H1 (cell line): ENCODE measurements around the gene S100A4. TPM values are rescaled to one million over a fixed set of nuclear protein-coding genes. Genes with fewer than 3 reads are reported as not detected.

ENCODE experiments used
- CTCF ChIA-PET: fragments of 300-600 bp; sonication (Branson Sonifier 250); formaldehyde crosslinking; loops from one replicate; lab custom pipeline; 2021; ENCODE audit not compliant: partially characterized antibody; lab: Charles Lee
- POLR2A ChIA-PET: fragments of 300-600 bp; sonication (Branson Sonifier 250); formaldehyde crosslinking; loops from one replicate; lab custom pipeline; 2021; ENCODE audit warnings: inconsistent platforms; ENCODE audit not compliant: partially characterized antibody; lab: Charles Lee
- DNase-seq, 2 experiments: peaks; one replicate each; pipeline versions ENCODE4 v3.0.0 to v3.0.0-alpha.2; 2010 to 2022; ENCODE audit warnings: low spot score in 2 of 2, low read depth in 1 of 2, mixed read lengths in 1 of 2
- FAIRE-seq: peaks from 2 replicates; lab custom pipeline; 2011; peaks lifted over from hg19 to GRCh38; lab: Jason Lieb, UNC
- H2AFZ ChIP-seq: 2 replicates; pipeline ENCODE4 v1.8.1; 2012; ENCODE audit warnings: low read length, inconsistent platforms
- H2AK5ac ChIP-seq: 2 replicates; pipeline ENCODE4 v1.6.1; 2013; ENCODE audit warnings: low read depth, low read length
- H2BK120ac ChIP-seq: replicated peaks from 2 replicates; pipeline ENCODE3; 2013; ENCODE audit warnings: low read depth, low read length, inconsistent platforms
- H2BK12ac ChIP-seq: 2 replicates; pipeline ENCODE4 v1.6.1; 2013; ENCODE audit warnings: low read depth, low read length
- H2BK15ac ChIP-seq: 2 replicates; pipeline ENCODE4 v1.6.1; 2013; ENCODE audit warnings: low read length
- H2BK20ac ChIP-seq: 2 replicates; pipeline ENCODE4 v1.6.1; 2013; ENCODE audit warnings: low read length
- H2BK5ac ChIP-seq: 2 replicates; pipeline ENCODE4 v1.6.1; 2013; ENCODE audit warnings: low read depth, low read length
- H3K14ac ChIP-seq: 2 replicates; pipeline ENCODE4 v1.6.1; 2013; ENCODE audit warnings: inconsistent platforms; ENCODE audit not compliant: insufficient read length
- H3K18ac ChIP-seq: 2 replicates; pipeline ENCODE4 v1.6.1; 2013; ENCODE audit warnings: low read length; ENCODE audit errors: extremely low read depth
- H3K23ac ChIP-seq: 2 replicates; pipeline ENCODE4 v1.6.1; 2013; ENCODE audit warnings: inconsistent platforms; ENCODE audit not compliant: insufficient read length
- H3K23me2 ChIP-seq: 2 replicates; pipeline ENCODE4 v1.6.1; 2013; ENCODE audit warnings: low read depth, low read length
- H3K27ac ChIP-seq: 2 replicates; pipeline ENCODE4 v1.6.1; 2011; ENCODE audit warnings: low read depth, low read length, inconsistent platforms
- H3K27me3 ChIP-seq, 4 experiments: replicated peaks in 1 of 4; 1 replicate in 1 of 4; 2 replicates in 3 of 4; pipeline versions ENCODE4 v1.6.1 to v1.8.1; 2011 to 2013; ENCODE audit warnings: low read length in 3 of 4, mild to moderate bottlenecking in 3 of 4, inconsistent platforms in 2 of 4, mixed read lengths in 2 of 4, moderate library complexity in 1 of 4; ENCODE audit not compliant: control insufficient read depth in 3 of 4, insufficient read depth in 3 of 4; ENCODE audit errors: extremely low read depth in 1 of 4
- H3K36me3 ChIP-seq, 4 experiments: 2 replicates each; pipeline versions ENCODE4 v1.6.1 to v1.8.1; 2011 to 2013; ENCODE audit warnings: mild to moderate bottlenecking in 4 of 4, low read length in 3 of 4, moderate library complexity in 2 of 4, control low read depth in 1 of 4, inconsistent platforms in 1 of 4; ENCODE audit not compliant: insufficient read depth in 4 of 4, control insufficient read depth in 2 of 4
- H3K4ac ChIP-seq: replicated peaks from 2 replicates; pipeline ENCODE3; 2013; ENCODE audit warnings: low read length, low read depth, mixed read lengths, inconsistent platforms; ENCODE audit not compliant: insufficient read length
- H3K4me1 ChIP-seq, 4 experiments: replicated peaks in 1 of 4; 1 replicate in 1 of 4; 2 replicates in 3 of 4; pipeline versions ENCODE4 v1.6.1 to v1.8.1; 2011 to 2013; ENCODE audit warnings: low read length in 3 of 4, inconsistent platforms in 2 of 4, mixed read lengths in 1 of 4; ENCODE audit not compliant: insufficient read depth in 4 of 4, control insufficient read depth in 3 of 4
- H3K4me2 ChIP-seq, 2 experiments: 2 replicates each; pipeline versions ENCODE4 v1.6.1 to v1.8.1; 2011 to 2013; ENCODE audit warnings: low read depth in 2 of 2, low read length in 2 of 2, control low read depth in 1 of 2, inconsistent platforms in 1 of 2, mild to moderate bottlenecking in 1 of 2; ENCODE audit not compliant: insufficient read depth in 1 of 2
- H3K4me3 ChIP-seq, 4 experiments: fragments of 200-600, 300-600 bp in 1 of 4; sonication (generic), shearing (Covaris generic), sonication (Bioruptor Twin) in 1 of 4; 2 replicates each; pipeline versions ENCODE4 v1.5.1 to v1.8.1; 2011 to 2016; ENCODE audit warnings: low read length in 4 of 4, low read depth in 3 of 4, control low read depth in 2 of 4, inconsistent platforms in 2 of 4, mild to moderate bottlenecking in 2 of 4, mixed read lengths in 1 of 4, moderate library complexity in 1 of 4; ENCODE audit not compliant: insufficient read depth in 2 of 4; ENCODE audit errors: extremely low read depth in 1 of 4
- H3K56ac ChIP-seq: replicated peaks from 2 replicates; pipeline ENCODE3; 2013; ENCODE audit warnings: low read depth, mild to moderate bottlenecking, mixed read lengths, low read length, inconsistent platforms; ENCODE audit not compliant: insufficient read length
- H3K79me1 ChIP-seq: 2 replicates; pipeline ENCODE4 v1.6.1; 2013; ENCODE audit warnings: low read depth, low read length, control low read depth
- H3K79me2 ChIP-seq, 2 experiments: 2 replicates each; pipeline versions ENCODE4 v1.6.1 to v1.8.1; 2012 to 2013; ENCODE audit warnings: low read length in 2 of 2, mild to moderate bottlenecking in 2 of 2, inconsistent platforms in 1 of 2; ENCODE audit not compliant: insufficient read depth in 2 of 2, control insufficient read depth in 1 of 2
- H3K9ac ChIP-seq, 4 experiments: replicated peaks in 1 of 4; 1 replicate in 1 of 4; 2 replicates in 3 of 4; pipeline versions ENCODE4 v1.6.1 to v1.8.1; 2011 to 2013; ENCODE audit warnings: low read depth in 3 of 4, low read length in 3 of 4, control low read depth in 2 of 4, mild to moderate bottlenecking in 2 of 4, moderate library complexity in 2 of 4, inconsistent platforms in 1 of 4; ENCODE audit errors: extremely low read depth in 1 of 4
- H3K9me3 ChIP-seq, 2 experiments: 2 replicates each; pipeline versions ENCODE4 v1.6.1 to v1.8.1; 2012 to 2013; ENCODE audit warnings: mild to moderate bottlenecking in 2 of 2, moderate library complexity in 2 of 2, control low read depth in 1 of 2, inconsistent platforms in 1 of 2, low read depth in 1 of 2, low read length in 1 of 2, mixed read lengths in 1 of 2; ENCODE audit not compliant: insufficient read depth in 2 of 2
- H4K20me1 ChIP-seq, 2 experiments: replicated peaks in 1 of 2; 2 replicates each; pipeline versions ENCODE3 to v1.8.1; 2011 to 2013; ENCODE audit warnings: inconsistent platforms in 2 of 2, low read length in 2 of 2, mild to moderate bottlenecking in 1 of 2; ENCODE audit not compliant: insufficient read depth in 2 of 2, control insufficient read depth in 1 of 2
- H4K5ac ChIP-seq: 2 replicates; pipeline ENCODE4 v1.6.1; 2013; ENCODE audit warnings: low read length, low read depth, mixed read lengths, inconsistent platforms; ENCODE audit not compliant: insufficient read length
- H4K8ac ChIP-seq: 2 replicates; pipeline ENCODE4 v1.8.0; 2013; ENCODE audit warnings: mild to moderate bottlenecking, moderate library complexity, low read length, inconsistent platforms; ENCODE audit not compliant: insufficient read depth; ENCODE audit errors: extremely low read depth
- H4K91ac ChIP-seq: replicated peaks from 2 replicates; pipeline ENCODE3; 2013; ENCODE audit warnings: low read length, mixed read lengths, inconsistent platforms; ENCODE audit not compliant: insufficient read length
- BACH1 ChIP-seq: IDR thresholded peaks from 2 replicates; pipeline ENCODE4 v1.6.1; 2012; ENCODE audit warnings: low read length, improper control_type of control experiment
- BRCA1 ChIP-seq: IDR thresholded peaks from 2 replicates; pipeline ENCODE4 v1.6.1; 2012; ENCODE audit warnings: low read depth, low read length, improper control_type of control experiment
- EP300 ChIP-seq, 2 experiments: IDR thresholded peaks; 1 replicate in 1 of 2; 2 replicates in 1 of 2; pipeline ENCODE4 v1.6.1; 2011 to 2012; ENCODE audit warnings: low read depth in 2 of 2, low read length in 2 of 2, mild to moderate bottlenecking in 2 of 2, borderline replicate concordance in 1 of 2, inconsistent platforms in 1 of 2, moderate library complexity in 1 of 2
- GABPA ChIP-seq: IDR thresholded peaks from 2 replicates; pipeline ENCODE4 v1.6.1; 2011; ENCODE audit warnings: mild to moderate bottlenecking, low read length, moderate library complexity, borderline replicate concordance; ENCODE audit not compliant: insufficient read depth
- GTF2F1 ChIP-seq: IDR thresholded peaks from 2 replicates; pipeline ENCODE4 v1.6.1; 2012; ENCODE audit warnings: low read depth, low read length, improper control_type of control experiment, borderline replicate concordance
- JUN ChIP-seq: IDR thresholded peaks from 2 replicates; pipeline ENCODE4 v1.6.1; 2011; ENCODE audit warnings: low read depth, mild to moderate bottlenecking, improper control_type of control experiment, low read length
- PHF8 ChIP-seq: fragments of 200-600 bp; sonication (generic); conservative IDR thresholded peaks from 2 replicates; pipeline ENCODE4 v1.7.1; 2012; ENCODE audit warnings: low read depth, mild to moderate bottlenecking, inconsistent platforms, low read length, moderate library complexity
- RAD21 ChIP-seq, 2 experiments: IDR thresholded peaks in 1 of 2; conservative IDR thresholded peaks in 1 of 2; 2 replicates each; pipeline ENCODE4 v1.6.1; 2011; ENCODE audit warnings: low read depth in 2 of 2, low read length in 2 of 2, improper control_type of control experiment in 1 of 2, inconsistent platforms in 1 of 2, mild to moderate bottlenecking in 1 of 2, moderate library complexity in 1 of 2
- RNF2 ChIP-seq: fragments of 200-900, 300-1000 bp; sonication (generic); IDR thresholded peaks from 2 replicates; pipeline ENCODE4 v1.7.1; 2016; ENCODE audit warnings: borderline replicate concordance, low read depth, mild to moderate bottlenecking, antibody characterized with exemption, low read length; ENCODE audit not compliant: poor library complexity, severe bottlenecking; ENCODE audit errors: missing control alignments
- SP1 ChIP-seq: IDR thresholded peaks from 2 replicates; pipeline ENCODE4 v1.6.1; 2011; ENCODE audit warnings: low read depth, low read length
- TBP ChIP-seq: IDR thresholded peaks from 2 replicates; pipeline ENCODE4 v1.6.1; 2011; ENCODE audit warnings: low read depth, low read length, improper control_type of control experiment
- WGBS, 2 experiments: shearing (Covaris generic) in 1 of 2; methylation state at CpG; one replicate each; pipeline versions ENCODE4 v1.1.6 to v1.1.7; 2013 to 2015; ENCODE audit warnings: low lambda C conversion rate in 2 of 2, mixed read lengths in 2 of 2, inconsistent platforms in 1 of 2, low coverage in 1 of 2, missing lambda C conversion rate in 1 of 2; ENCODE audit not compliant: insufficient replicate concordance in 2 of 2, insufficient coverage in 1 of 2, insufficient read length in 1 of 2; ENCODE audit errors: extremely low coverage in 1 of 2, missing lambda C conversion rate in 1 of 2; 5-methylcytosine and 5-hydroxymethylcytosine counted together
- polyA plus RNA-seq, 7 experiments: library from polyadenylated mRNA; depleted of rRNA in 3 of 7; stranded (reverse) in 5 of 7; unstranded in 2 of 7; fragments of >200 nt in 5 of 7; fragments of 200-250 nt in 2 of 7; gene quantifications; 1 replicate in 5 of 7; 2 replicates in 1 of 7; 4 replicates in 1 of 7; pipeline versions ENCODE4 v1.2.1 to v1.2.3, GENCODE V29; 2011 to 2013; ENCODE audit warnings: missing spikeins in 2 of 7, mixed read lengths in 2 of 7
- total RNA-seq: library from RNA; stranded (reverse); fragmentation: NEBNext Ultra II Directional; extraction: Animal tissue kit (Norgen Biotek cat#: 25700); gene quantifications from 2 replicates; pipeline ENCODE4 v1.2.1, GENCODE V29; 2021
- TF ChIP-seq, protein P1 (sequence below): IDR thresholded peaks from 2 replicates; pipeline ENCODE4 v1.6.1; 2012; ENCODE audit warnings: inconsistent platforms

The S100A4 gene
- total and polyA plus RNA-seq, 2 of the 8 experiments (the other 6 are each of a cell fraction or from before 2014, with no cell fraction given): 36.3 to 85.4 TPM

DNA sequence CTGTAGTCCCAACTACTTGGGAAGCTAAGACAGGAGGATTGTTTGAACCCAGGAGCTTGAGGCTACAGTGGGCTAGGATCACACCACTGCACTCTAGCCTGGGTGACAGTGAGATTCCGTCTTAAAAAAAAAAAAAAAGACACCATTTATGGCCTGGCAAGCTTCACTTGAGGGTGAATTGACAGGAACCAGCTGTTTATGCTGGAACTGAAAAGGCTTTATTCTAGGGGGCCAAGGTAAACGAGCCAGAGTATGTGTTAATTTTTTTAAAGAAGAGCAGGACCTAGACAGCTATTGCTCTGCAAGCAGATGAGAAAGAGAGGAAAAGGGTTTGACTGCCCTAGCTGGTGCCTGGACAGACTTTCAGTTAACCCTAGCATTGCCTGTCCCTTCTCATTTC, 46.9 kb downstream of the S100A4 start:
- no peak overlapping the region for H3K27ac ChIP-seq
- H3K14ac ChIP-seq: no peak overlapping the region
- no peak overlapping the region for H4K8ac ChIP-seq
- H2AK5ac ChIP-seq: no peak overlapping the region
- H3K27me3 ChIP-seq: no peaks in the 10 kb centered on the region
- no peaks in the 10 kb centered on the region for H3K79me2 ChIP-seq
- H3K4me1 ChIP-seq: peaks cover 0 to 6% (median 2%) of the 10 kb centered on the region in 4 experiments; a peak in 4 of 7 replicates
- ChIA-PET CTCF (interaction anchor here (0.6 to 21.4 kb wide), 4 partner anchors 11 to 161 kb away, joined by 3 to 360 read pairs (median 10); partner anchors contain the start of gene PGLYRP4), POLR2A (interaction anchor here (0.9 to 1.1 kb wide), 2 partner anchors 33 to 136 kb away, joined by 3 read pairs; no protein-coding TSS in a partner anchor)
- H3K23ac ChIP-seq: no peak overlapping the region
- no peak overlapping the region for H3K4me3 ChIP-seq
- H2BK120ac ChIP-seq: no peak overlapping the region
- no peaks in the 10 kb centered on the region for H3K23me2 ChIP-seq
- no peak overlapping the region for H4K91ac ChIP-seq
- no peak overlapping the region for H2BK20ac ChIP-seq
- H2AFZ ChIP-seq: no peak overlapping the region
- H3K36me3 ChIP-seq: no peaks in the 10 kb centered on the region
- H3K4me2 ChIP-seq: no peak overlapping the region
- H2BK5ac ChIP-seq: no peak overlapping the region
- FAIRE-seq (no peak), DNase-seq (no peak)
- no peak overlapping the region for H3K56ac ChIP-seq
- H2BK12ac ChIP-seq: no peak overlapping the region
- WGBS, 2 experiments: 84% methylated on average over 2 of the region's 2 CpGs; no CpG with 5 or more reads in 1 of the 2 experiments
- no peak overlapping the region for H4K5ac ChIP-seq
- no peaks in the 10 kb centered on the region for H4K20me1 ChIP-seq
- H3K4ac ChIP-seq: no peak overlapping the region
- H3K9ac ChIP-seq: no peak overlapping the region
- no peaks in the 10 kb centered on the region for H3K9me3 ChIP-seq
- H2BK15ac ChIP-seq: no peak overlapping the region
- no peak overlapping the region for H3K18ac ChIP-seq
- H3K79me1 ChIP-seq: no peaks in the 10 kb centered on the region
- TF ChIP-seq JUN: no peak
- no peak for TF ChIP-seq SP1
- no peak for TF ChIP-seq BACH1
- TF ChIP-seq EP300 (IDR thresholded peaks at IDR 0.05; ENCODE audit: borderline replicate concordance in 1 of 2, low read depth in 2 of 2, low read length in 2 of 2): no peak
- TF ChIP-seq, protein P1, sequence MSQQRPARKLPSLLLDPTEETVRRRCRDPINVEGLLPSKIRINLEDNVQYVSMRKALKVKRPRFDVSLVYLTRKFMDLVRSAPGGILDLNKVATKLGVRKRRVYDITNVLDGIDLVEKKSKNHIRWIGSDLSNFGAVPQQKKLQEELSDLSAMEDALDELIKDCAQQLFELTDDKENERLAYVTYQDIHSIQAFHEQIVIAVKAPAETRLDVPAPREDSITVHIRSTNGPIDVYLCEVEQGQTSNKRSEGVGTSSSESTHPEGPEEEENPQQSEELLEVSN: no peak
- no peak for TF ChIP-seq RAD21 (IDR thresholded peaks at IDR 0.05 in 1 of 2, conservative IDR thresholded peaks at IDR 0.05 in 1 of 2; ENCODE audit: low read depth in 2 of 2, low read length in 2 of 2)
- no peak for TF ChIP-seq PHF8
- no peak for TF ChIP-seq GTF2F1
- TF ChIP-seq BRCA1: no peak
- TF ChIP-seq TBP: no peak
- no peak for TF ChIP-seq GABPA
- no peak for TF ChIP-seq RNF2
